Middle frontal gyrus (tissue), 1 donor: ENCODE data around the gene MED15.

Experiments used
- DNase-seq: peaks from one replicate; pipeline ENCODE4 v3.0.0-alpha.2; 2015; ENCODE audit warnings: low spot score; ENCODE audit errors: extremely low spot score

The MED15 gene

GRCh38 chr22:20510811-20511577 lies 3.6 kb downstream of the MED15 start:
- DNase-seq = no peak

DNA sequence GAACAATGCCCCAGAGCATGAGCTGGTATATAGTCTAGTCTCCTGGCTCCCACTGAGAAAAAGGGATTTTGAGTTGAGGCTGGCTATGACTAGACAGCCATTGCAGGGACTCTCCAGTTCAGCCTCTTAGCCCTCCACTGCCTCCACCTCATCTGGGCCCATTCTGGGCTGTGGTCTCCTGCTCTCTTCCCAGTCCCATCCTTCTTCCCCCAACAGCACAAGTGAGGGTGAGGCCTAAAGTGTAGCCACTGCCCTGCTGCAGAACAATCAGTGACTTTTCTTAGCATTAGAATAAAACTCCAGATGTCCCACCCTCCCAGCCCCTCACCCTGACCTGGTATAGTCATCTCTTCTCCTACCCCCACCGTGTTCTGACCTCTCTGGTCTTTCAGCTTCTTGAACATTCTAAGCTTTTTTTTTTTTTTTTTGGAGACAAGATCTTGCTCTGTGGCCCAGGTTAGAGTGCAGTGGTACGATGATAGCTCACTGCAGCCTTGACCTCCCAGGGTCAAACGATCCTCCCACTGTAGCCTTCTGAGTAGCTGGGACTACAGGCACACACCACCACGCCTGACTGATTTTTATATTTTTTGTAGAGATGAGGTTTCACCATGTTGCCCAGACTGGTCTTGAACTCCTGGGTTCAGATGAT lies 4.3 kb downstream of the MED15 start:
- DNase-seq = no peak

- DNase-seq = no peak
These were observed 7.4 kb downstream of the MED15 start for GRCh38 chr22:20514658-20515406.

DNA sequence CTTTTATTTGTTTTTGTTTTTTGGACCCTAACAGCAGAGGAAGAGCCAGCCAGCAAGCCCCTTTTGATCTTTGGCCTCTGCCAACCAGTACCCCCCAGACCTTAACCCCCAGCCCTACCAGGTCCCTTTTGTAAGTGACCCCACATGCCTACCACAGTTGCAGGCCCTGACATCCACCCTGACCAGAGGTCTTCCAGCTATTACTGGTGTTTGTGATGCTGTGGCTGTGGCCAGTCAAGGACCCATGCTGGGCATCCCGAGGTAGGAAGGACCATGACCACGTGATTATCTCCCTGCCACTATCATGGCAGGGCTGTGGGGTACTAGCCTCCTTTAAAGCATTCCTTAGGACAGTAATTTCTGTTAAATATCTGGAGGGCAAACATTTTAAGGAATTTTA lies 9.0 kb downstream of the MED15 start:
- no peak for DNase-seq

GRCh38 chr22:20517422-20517821 lies 10.0 kb downstream of the MED15 start:
- no peak for DNase-seq

DNA sequence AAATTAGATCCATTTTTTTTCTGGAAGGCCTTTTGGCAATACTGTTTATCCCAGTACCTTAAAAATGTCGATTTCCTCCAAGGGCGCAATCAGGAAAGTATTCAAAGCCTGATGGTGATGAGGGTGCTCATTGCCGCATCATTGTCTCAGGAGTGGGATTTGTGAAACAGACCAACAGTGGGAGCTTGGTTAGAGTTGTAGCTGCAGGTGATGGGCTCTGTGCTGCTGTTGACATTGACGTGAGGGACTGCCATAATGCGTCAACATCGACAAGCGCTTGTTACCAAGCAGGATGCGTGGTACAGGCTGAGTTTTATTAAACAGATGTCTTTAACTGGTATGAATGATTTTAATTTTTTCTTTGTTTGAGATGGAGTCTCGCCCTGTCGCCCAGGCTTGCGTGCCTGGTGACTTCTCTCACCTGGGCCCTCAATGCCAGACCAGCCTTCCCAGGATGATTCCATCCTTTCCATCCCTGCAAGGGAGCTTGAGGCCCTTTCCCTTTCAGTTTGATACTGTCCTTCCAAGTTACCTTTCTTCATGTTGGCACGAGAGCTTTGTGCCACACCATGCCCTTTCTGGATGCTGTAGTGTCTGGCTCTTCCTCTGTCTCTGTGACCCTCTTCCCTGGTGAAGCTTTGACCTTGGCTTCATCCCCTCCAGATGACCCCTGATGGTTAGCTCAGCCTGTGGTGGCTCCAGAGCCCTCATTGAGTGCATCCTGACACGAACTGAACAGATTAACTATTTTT lies 10.6 kb downstream of the MED15 start:
- no peak for DNase-seq

GRCh38 chr22:20519558-20519957 lies 12.1 kb downstream of the MED15 start:
- DNase-seq = no peak

DNA sequence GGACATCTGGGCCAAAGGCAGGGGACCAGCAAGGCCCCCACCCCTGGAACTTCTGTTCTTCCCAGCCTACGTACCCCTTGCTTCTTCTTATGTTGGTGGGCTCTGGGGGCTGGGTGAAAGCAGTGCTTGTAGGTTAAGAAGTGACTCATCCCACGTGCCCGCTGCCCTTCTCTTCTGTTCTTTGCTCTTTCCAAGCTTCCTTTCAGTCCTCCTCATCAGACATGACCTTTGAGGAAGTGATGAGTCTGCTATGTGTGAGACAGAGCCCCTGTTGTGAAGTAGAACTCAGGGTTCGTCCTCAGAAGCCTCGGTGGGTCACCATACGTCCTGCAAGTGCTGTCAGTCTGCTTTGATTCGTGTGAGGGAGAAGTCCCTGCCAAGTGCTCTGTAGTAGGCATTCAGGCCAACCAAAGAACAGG lies 12.7 kb downstream of the MED15 start:
- DNase-seq = no peak

DNA sequence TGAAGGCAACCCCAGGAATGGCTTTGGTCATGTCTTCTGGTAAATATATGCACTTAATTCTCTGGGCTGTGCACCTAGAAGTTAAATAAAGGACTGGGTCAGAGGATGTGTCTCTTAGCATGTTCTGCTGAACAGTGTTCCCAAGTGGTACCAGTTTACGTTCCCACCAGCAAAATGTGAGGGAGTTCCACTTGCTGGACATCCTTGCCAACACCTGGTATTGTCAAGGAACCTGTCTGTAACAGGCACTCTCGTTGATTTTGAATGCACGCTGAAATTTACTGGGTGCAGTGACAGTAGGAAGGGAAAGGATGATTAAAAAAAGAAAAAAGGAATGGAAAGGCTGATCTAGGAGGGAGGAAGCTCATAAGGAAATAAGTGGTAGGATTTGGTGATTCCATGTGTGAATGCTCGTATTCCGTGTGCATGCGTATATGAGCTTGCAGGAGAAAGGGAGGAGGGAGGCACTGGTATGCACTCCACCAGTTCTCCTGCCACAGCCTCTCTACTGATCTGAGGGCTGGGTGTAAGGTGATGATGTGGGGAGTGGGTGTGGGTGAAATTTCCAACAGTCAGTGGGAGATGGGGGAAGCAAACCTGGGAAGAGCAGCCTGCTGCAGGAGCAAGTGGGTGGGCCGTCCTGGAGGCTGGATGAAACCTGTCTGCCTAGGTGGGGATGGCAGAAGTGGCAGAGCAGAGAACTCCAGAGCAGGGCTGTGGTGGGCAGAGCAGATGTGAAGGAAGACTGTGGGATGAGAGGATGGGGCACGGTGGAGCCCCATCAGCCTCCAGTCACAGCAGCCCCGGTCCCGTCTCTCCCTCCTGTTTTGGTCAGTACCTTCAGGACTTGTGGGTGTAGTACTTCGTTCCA lies 15.0 kb downstream of the MED15 start:
- no peak for DNase-seq

- no peak for DNase-seq
These were observed 15.9 kb downstream of the MED15 start for GRCh38 chr22:20523086-20523983.

GRCh38 chr22:20524004-20524481 lies 16.6 kb downstream of the MED15 start:
- DNase-seq = no peak

- no peak for DNase-seq
These were observed 17.6 kb downstream of the MED15 start for GRCh38 chr22:20525048-20525447.

GRCh38 chr22:20526305-20526627 lies 18.9 kb downstream of the MED15 start:
- no peak for DNase-seq

- no peak for DNase-seq
These were observed 19.4 kb downstream of the MED15 start for GRCh38 chr22:20526628-20527355.

GRCh38 chr22:20528405-20528978 lies 21.1 kb downstream of the MED15 start:
- DNase-seq = no peak

- DNase-seq = no peak
These were observed 23.2 kb downstream of the MED15 start for GRCh38 chr22:20530368-20531153.

- no peak for DNase-seq
These were observed 23.7 kb downstream of the MED15 start for GRCh38 chr22:20531154-20531403.
